Heart right ventricle (tissue), 16 donors: Measurements from ENCODE around the gene SCRN1. TPM values are rescaled to one million over a fixed set of nuclear protein-coding genes. Genes with fewer than 3 reads are reported as not detected.

Source experiments
- ATAC-seq, 8 donors: fragments of 200-7000 bp; cut with Tn5 transposase; one replicate each; pipeline ENCODE4 v1.9.1; 2020; ENCODE audit warnings: mild to moderate bottlenecking in 8 of 8, moderate library complexity in 8 of 8, moderate number of reproducible peaks in 1 of 8
- DNase-seq, 2 donors: peaks; one replicate each; pipeline ENCODE4 v3.0.0-alpha.2; 2020
- H3K27ac ChIP-seq, 10 donors: fragments of 200-600 bp; sonication (generic) in 2 of 10; one replicate each; pipeline versions ENCODE4 v1.5.0 to v1.8.0; 2020 to 2022; ENCODE audit warnings: mild to moderate bottlenecking in 3 of 10
- H3K27me3 ChIP-seq, 7 donors: fragments of 200-600 bp; one replicate each; pipeline ENCODE4 v1.8.0; 2021 to 2022; ENCODE audit warnings: mild to moderate bottlenecking in 2 of 7
- H3K36me3 ChIP-seq, 9 donors: fragments of 200-600 bp; sonication (generic) in 1 of 9; one replicate each; pipeline versions ENCODE4 v1.5.0 to v1.8.0; 2020 to 2022; ENCODE audit warnings: mild to moderate bottlenecking in 2 of 9
- H3K4me1 ChIP-seq, 9 donors: fragments of 200-600 bp; sonication (generic) in 1 of 9; one replicate each; pipeline versions ENCODE4 v1.5.0 to v1.8.0; 2020 to 2022; ENCODE audit warnings: mild to moderate bottlenecking in 4 of 9
- H3K4me3 ChIP-seq, 10 donors: fragments of 200-600 bp; sonication (generic) in 2 of 10; one replicate each; pipeline versions ENCODE4 v1.5.0 to v1.8.0; 2020 to 2022; ENCODE audit warnings: mild to moderate bottlenecking in 7 of 10, moderate library complexity in 2 of 10
- H3K9me3 ChIP-seq, 11 donors: fragments of 200-600 bp in 10 of 11; sonication (generic) in 2 of 11; one replicate each; pipeline versions ENCODE4 v1.5.0 to v1.8.0; 2013 to 2022; ENCODE audit warnings: mild to moderate bottlenecking in 2 of 11, control low read depth in 1 of 11, moderate library complexity in 1 of 11
- WGBS, 2 donors: extraction: QIAGEN DNeasy Blood & Tissue Kit; methylation state at CpG; one replicate each; pipeline ENCODE4 v1.1.7; 2013; ENCODE audit warnings: inconsistent platforms in 1 of 2; 5-methylcytosine and 5-hydroxymethylcytosine counted together
- intact Hi-C, 10 donors: fragments of 100-400 bp; cut with DNase I; formaldehyde crosslinking; loops; one replicate each; pipeline versions ENCODE4 v1.11.1 to v1.14.2; 2022
- polyA plus RNA-seq, 2 donors: library from polyadenylated mRNA; stranded (reverse); fragments of 200-250 nt; gene quantifications; one replicate each; pipeline ENCODE4 v1.2.3, GENCODE V29; 2013
- total RNA-seq, 10 donors: library from RNA; stranded (reverse); fragmentation: NEBNext Ultra II Directional in 3 of 10; extraction: Animal tissue kit (Norgen Biotek cat#: 25700) in 3 of 10; gene quantifications; one replicate each; pipeline versions ENCODE4 v1.2.1 to v1.2.4, GENCODE V29; 2021 to 2023
- TF ChIP-seq, protein P1 (sequence below), 9 donors: fragments of 200-600 bp; sonication (generic) in 2 of 9; IDR thresholded peaks; one replicate each; pipeline versions ENCODE4 v1.5.0 to v1.8.0; 2021 to 2022; ENCODE audit warnings: antibody characterized with exemption in 9 of 9, mild to moderate bottlenecking in 5 of 9, moderate library complexity in 1 of 9
- donor health status: Arrhythmogenic right ventricular cardiomyopathy.
- donor health status: ischemic (EF 13 %, LVEDD 7.1; RV severe dilation, severe dysfunction).
- donor health status: healthy with polysubstance abuse.
- donor health status: DM: no; HTN: yes; CAD: no.
- donor health status: DM: no; HTN: no; CAD: no.
- donor health status: ischemic (EF 25% LVEDD 6.9; RV normal size, moderate dysfunction).
- donor health status: ischemic (EF 25% LVEDD 5.7; RV mildly dilated, moderate dysfunction).
- donor health status: healthy.
- donor health status: DM: yes; HTN: yes; CAD: no.
- donor health status: Ischemic cardiomyopathy.
- donor health status: ischemic (EF 35%, LVEDD 5.7; RV mildly dilated, moderate dysfunction).
- donor health status: nonischemic (EF 11% LVEDD 7.7; RV severe dilation, severe dysfunction).
- donor health status: DM: yes; HTN: yes; CAD: no.
- donor health status: PGD.
- donor health status: ischemic (EF 29% LVEDD 5.4; RV normal size, mild dysfunction).
- donor health status: nonischemic (EF 23%, LVEDD 6.1; RV moderate dilation, normal function).

Gene SCRN1
- total and polyA plus RNA-seq, 12 donors: 3.1 to 36.8 (median 20.5) TPM

- TF ChIP-seq, protein P1, sequence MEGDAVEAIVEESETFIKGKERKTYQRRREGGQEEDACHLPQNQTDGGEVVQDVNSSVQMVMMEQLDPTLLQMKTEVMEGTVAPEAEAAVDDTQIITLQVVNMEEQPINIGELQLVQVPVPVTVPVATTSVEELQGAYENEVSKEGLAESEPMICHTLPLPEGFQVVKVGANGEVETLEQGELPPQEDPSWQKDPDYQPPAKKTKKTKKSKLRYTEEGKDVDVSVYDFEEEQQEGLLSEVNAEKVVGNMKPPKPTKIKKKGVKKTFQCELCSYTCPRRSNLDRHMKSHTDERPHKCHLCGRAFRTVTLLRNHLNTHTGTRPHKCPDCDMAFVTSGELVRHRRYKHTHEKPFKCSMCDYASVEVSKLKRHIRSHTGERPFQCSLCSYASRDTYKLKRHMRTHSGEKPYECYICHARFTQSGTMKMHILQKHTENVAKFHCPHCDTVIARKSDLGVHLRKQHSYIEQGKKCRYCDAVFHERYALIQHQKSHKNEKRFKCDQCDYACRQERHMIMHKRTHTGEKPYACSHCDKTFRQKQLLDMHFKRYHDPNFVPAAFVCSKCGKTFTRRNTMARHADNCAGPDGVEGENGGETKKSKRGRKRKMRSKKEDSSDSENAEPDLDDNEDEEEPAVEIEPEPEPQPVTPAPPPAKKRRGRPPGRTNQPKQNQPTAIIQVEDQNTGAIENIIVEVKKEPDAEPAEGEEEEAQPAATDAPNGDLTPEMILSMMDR (IDR thresholded peaks at IDR 0.05): no peak
- intact Hi-C loops: loop anchor here in 1 of 10 donors (10.0 kb wide), 1 partner anchor 265 kb away; the partner anchor contains the start of gene ZNRF2
- ATAC-seq (no peak), DNase-seq (no peak)
- WGBS, 2 donors: 95 to 99% methylated on average over 1 of the region's 1 CpG
- H3K36me3 ChIP-seq: peaks cover 0 to 38% (median 0%) of the 10 kb centered on the region in 9 donors
- H3K9me3 ChIP-seq: no peaks in the 10 kb centered on the region
- no peak overlapping the region for H3K27ac ChIP-seq
- H3K4me1 ChIP-seq: peaks cover 0 to 11% (median 6%) of the 10 kb centered on the region in 9 donors
- H3K4me3 ChIP-seq: no peak overlapping the region
- no peaks in the 10 kb centered on the region for H3K27me3 ChIP-seq
Measured at GRCh38 chr7:30019960-30020359, 30.4 kb upstream of the SCRN1 start.

GRCh38 chr7:30019387-30019786 is 29.8 kb upstream of the SCRN1 start:
- 90 to 97% methylated on average over 1 of the region's 1 CpG for WGBS, 2 donors
- intact Hi-C loops: no loop called here

DNA sequence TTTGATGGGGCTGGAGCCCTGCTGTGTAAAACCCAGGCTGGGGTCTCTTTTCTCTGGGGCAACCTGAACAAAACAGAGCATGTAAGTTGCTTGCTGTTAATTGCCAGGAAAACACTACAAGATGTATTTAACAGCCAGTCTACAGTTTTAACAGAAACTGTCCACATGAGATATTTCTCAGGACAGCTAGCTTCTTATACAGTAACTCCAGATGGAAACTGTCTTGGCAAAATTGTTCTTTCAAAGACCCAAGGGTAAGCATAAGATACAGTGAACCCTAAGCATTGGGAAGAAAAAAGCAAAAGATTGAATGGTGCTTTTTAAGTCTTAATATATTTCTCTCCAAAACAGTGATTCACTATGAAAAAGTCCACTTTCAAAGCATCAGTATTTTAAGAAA is 28.9 kb upstream of the SCRN1 start:
- H3K4me3 ChIP-seq: no peak overlapping the region
- H3K9me3 ChIP-seq: no peaks in the 10 kb centered on the region
- intact Hi-C loops: no loop called here
- H3K36me3 ChIP-seq: peaks cover 0 to 54% (median 0%) of the 10 kb centered on the region in 9 donors
- TF ChIP-seq, protein P1 (IDR thresholded peaks at IDR 0.05): no peak
- H3K27ac ChIP-seq: no peak overlapping the region
- DNase-seq (no peak), ATAC-seq (no peak)
- no peaks in the 10 kb centered on the region for H3K4me1 ChIP-seq
- no peaks in the 10 kb centered on the region for H3K27me3 ChIP-seq

More at GRCh38 chr7:30019387-30019786, 29.8 kb upstream of the SCRN1 start:
- peaks cover 0 to 5% (median 0%) of the 10 kb centered on the region in 9 donors for H3K4me1 ChIP-seq
- H3K27me3 ChIP-seq: no peaks in the 10 kb centered on the region
- no peak for ATAC-seq
- H3K27ac ChIP-seq: no peak overlapping the region
- DNase-seq: no peak
- H3K36me3 ChIP-seq: peaks cover 0 to 44% (median 0%) of the 10 kb centered on the region in 9 donors
- no peaks in the 10 kb centered on the region for H3K9me3 ChIP-seq
- no peak overlapping the region for H3K4me3 ChIP-seq
- TF ChIP-seq, protein P1 (IDR thresholded peaks at IDR 0.05): no peak

DNA sequence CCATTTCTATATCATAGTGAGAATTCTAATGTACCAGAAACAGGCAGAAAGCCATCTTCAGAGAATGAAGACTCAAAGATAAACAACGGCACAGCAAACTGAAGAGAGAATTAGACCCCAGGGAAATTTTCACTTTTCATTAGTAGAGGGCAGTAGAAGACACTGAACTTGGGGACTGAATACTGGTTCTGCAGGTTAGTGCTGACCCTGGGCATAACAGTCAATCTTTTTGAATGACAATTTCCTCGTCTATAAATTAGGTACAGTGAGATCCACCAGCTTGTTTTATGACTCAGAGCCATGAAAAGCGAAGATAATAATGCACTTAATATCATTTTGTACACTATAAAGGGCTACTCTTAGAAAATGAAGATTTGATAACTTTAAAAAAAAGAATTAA is 23.2 kb upstream of the SCRN1 start:
- H3K27me3 ChIP-seq: no peaks in the 10 kb centered on the region
- no peaks in the 10 kb centered on the region for H3K4me1 ChIP-seq
- no peaks in the 10 kb centered on the region for H3K9me3 ChIP-seq
- H3K27ac ChIP-seq: no peak overlapping the region
- DNase-seq: no peak
- intact Hi-C loops: no loop called here
- no peak for ATAC-seq
- no peak overlapping the region for H3K4me3 ChIP-seq
- TF ChIP-seq, protein P1 (IDR thresholded peaks at IDR 0.05): no peak
- peaks cover 0 to 40% (median 0%) of the 10 kb centered on the region in 9 donors for H3K36me3 ChIP-seq
- 85 to 87% methylated on average over 3 of the region's 3 CpGs for WGBS, 2 donors
